EH (cell line): ENCODE measurements around the gene KCNJ6.

Experiments used
- DNase-seq: peaks from one replicate; pipeline ENCODE4 v3.0.0-alpha.2; 2015; ENCODE audit warnings: low read depth

KCNJ6 gene

DNA sequence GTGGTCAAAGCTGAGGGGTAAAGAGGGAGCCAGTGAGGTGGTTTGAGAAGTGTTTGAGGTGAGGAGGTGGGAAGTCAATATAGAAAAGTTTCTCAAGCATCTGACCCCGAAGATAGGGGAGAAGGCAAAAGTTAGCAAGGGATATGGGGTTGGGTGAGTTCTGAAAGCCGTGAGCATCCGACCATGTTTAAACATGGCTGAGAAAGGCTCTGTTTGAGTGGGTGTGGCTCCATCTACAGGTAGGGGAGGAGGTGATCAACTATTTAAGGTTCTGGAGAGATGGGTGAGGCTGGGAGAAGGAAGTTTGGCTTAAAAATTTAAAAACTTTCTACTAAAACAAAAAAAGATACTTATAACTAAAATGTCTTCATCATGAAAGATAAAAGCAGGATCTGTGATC is 273.8 kb downstream of the KCNJ6 start:
- no peak for DNase-seq

DNA sequence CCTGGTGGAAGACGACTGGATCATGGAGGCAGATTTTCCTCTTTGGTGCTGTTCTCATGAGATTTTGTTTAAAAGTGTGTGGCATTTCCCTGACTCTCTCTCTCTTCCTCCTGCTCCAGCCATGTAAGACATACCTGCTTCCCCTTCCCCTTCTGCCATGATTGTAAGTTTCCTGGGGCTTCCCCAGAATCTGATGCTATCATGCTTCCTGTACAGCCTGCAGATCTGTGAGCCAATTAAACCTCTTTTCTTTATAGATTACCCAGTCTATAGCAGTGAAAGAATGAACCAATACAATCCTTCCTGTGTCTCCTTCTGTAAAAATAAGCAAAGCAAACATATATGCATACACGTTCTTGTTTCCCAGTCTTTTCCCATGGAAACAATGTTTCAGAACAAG is 276.5 kb downstream of the KCNJ6 start:
- no peak for DNase-seq

- DNase-seq, result peak; percentile 96
These were observed 280.0 kb downstream of the KCNJ6 start for GRCh38 chr21:37636152-37636860.

DNA sequence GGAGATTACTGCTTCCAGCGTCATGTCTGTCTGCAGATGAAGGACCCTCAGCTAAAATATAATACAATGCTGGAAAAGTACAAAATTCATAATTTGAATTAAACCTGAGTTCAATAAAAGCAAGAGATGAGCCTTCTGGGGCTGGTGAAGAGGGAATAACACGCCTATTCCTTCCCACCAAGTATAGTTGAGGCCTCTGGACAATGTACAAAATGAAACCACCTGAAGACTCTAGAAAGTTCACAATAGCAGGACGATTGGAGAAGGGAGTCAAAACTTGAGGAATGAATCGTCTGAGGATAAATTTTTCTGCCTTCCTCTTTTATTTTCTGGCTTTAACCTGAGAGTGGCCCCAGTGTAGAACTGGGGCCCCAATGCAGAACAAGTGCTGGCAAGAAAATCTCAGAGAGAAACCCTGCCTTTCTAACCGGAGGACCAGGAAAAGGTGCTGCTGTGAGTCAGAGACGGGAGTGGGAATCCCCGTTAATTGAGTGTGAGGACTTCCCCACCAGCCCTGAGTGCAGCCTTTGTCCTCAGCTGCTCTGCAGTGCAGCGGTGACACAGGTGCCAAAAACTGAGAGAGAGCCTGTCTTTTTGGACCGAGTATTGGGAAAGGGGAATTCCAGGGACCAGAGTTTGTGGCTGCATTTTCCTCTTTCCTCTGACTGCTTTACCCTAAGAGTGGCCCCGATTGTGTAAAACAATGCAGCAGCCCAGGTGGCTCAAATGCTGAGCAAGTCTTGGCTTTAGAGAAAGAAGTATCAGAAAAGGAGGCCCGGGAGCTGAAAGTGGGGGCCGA is 284.7 kb downstream of the KCNJ6 start:
- no peak for DNase-seq

- no peak for DNase-seq
These were observed 285.4 kb downstream of the KCNJ6 start for GRCh38 chr21:37630872-37631271.

DNA sequence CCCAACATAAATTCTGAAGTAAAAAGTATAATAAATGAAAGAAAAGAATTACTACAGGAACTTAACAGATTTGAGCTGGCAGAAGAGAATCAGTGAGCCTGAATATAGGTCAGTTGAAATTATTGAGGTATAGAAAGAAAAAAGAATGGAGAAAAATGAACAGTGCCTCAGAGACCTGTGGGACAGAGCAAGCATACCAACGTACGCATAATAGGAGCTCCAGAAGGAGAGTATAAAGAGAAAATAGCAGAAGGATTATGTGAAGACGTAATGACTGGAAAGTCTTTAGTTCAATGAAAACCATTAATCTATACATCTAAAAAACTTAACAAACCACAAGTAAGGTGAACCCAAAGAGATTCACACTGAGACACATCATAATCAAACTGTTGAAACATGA is 287.9 kb downstream of the KCNJ6 start:
- no peak for DNase-seq

DNA sequence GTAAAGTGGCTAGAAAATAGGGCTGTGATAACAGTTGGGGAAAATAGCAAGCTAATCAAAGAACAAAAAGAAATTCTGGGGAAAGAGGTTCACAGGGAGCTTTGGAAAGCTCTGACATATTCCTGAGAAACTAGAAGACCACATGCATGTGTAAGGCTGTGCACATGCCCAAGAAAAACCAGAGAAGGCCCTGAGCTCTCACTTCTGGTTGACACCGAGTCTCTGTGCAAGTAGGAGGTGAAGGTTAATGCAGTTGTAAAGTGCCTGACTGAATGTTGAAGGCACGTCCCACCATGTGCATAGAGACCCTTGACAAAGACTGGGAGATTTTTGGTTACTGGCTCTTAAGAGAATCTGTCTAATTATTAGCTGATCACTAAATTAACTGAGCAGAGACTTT is 288.7 kb downstream of the KCNJ6 start:
- DNase-seq, result no peak

GRCh38 chr21:37627074-37627473 is 289.2 kb downstream of the KCNJ6 start:
- DNase-seq, result no peak

- no peak for DNase-seq
These were observed 289.9 kb downstream of the KCNJ6 start for GRCh38 chr21:37626320-37626719.

GRCh38 chr21:37623689-37624088 is 292.6 kb downstream of the KCNJ6 start:
- no peak for DNase-seq

DNA sequence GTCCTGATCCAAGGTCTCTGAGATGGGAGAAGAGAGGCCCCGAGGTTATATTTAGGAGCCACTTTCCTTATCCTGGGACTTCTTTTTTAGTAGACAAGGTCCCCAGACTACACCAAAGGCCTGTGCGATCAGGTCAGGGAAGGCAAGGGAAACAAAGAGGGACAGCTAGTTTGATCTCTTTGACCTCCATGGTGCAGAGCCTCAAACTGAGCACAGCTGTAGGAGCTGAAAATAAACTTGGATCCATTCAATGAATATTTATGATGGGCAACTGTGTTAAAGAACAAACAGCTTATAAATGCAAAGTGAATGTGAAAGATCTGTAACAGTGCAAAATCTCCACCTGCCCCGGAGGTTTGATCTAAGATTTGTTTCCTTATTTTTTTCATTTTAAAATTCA is 293.1 kb downstream of the KCNJ6 start:
- DNase-seq, result no peak

GRCh38 chr21:37622755-37623154 is 293.5 kb downstream of the KCNJ6 start:
- DNase-seq, result no peak

DNA sequence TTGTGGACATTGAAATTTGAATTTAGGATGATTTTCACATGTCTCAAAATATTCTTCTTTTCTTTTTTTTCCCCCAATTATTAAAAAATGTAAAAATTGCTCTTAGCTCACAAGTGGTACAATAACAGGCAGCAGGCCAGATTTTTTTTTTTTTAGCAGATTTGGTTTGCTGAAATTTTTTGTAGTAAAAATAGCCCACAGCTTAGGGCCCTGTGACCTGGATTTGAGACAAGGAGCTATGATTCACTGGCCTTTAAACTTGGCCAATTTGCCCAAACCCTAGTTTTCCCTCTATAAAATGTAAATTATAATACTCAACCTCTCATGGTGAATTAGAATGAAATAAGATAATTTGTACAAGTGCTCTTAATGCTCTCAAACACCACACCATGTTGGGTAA is 295.9 kb downstream of the KCNJ6 start:
- DNase-seq, result peak; percentile 57

DNA sequence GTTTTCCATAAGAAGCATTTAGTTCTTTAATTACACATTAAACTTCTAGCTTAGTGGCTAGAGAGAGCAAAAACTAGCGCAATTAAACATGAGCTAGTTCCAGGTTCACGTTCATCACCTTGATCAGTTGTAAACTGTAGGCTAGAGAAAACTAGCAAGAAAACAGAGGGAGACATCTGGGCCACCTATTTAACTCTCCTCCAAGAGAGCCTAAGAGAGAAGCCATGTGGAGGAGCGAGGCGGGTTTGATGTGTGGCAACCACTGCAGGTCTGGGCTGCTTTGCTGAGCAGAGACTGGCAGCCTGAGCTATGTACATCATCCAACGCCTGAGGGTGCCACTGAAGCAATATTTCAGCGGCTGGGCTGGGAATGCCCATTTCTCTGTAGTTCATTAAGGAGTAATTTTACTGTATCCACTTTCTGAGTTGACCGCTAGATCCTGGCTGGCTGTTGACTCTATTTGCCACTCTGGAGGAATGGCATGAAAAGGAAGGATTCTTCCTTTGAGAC is 296.7 kb downstream of the KCNJ6 start:
- DNase-seq, result peak; percentile 21

DNA sequence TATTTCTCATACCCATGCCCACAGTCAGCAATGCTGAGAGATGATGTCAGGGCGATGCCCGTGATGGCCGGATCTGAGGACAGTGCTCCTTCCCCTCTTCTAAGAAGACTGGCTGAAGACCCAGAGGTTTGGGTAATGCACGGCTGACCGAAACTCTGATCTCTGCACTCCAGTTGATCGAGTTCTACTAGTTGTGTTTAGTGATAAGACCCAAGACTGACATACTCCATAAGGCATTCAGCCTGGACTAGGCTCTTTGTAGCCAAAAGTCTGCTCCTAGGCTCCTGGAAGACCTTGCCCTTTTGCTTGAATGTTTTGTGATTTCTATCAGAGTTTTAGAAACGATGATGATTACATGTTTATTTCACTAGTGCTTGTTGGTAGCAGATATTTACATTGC is 298.2 kb downstream of the KCNJ6 start:
- no peak for DNase-seq

- no peak for DNase-seq
These were observed 300.3 kb downstream of the KCNJ6 start for GRCh38 chr21:37615962-37616361.

DNA sequence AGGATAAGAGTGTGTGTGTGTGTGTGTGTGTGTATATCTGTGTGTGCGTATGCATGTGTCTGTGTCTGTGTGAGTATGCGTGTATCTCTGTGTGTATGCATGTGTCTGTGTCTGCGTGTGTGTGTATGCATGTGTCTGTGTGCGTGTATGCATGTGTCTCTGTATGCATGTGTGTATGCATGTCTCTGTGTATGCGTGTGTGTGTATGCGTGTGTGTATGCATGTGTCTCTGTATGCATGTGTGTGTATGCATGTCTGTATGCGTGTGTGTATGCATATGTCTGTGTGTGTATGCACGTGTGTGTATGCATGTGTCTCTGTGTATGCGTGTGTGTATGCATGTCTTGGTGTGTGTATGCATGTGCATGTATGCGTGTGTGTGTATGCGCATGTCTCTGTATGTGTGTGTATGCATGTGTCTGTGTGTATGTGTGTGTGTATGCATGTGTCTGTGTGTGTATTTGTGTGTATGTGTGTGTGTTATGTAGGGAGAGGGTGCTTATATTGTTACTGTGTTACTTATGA is 301.8 kb downstream of the KCNJ6 start:
- no peak for DNase-seq

DNA sequence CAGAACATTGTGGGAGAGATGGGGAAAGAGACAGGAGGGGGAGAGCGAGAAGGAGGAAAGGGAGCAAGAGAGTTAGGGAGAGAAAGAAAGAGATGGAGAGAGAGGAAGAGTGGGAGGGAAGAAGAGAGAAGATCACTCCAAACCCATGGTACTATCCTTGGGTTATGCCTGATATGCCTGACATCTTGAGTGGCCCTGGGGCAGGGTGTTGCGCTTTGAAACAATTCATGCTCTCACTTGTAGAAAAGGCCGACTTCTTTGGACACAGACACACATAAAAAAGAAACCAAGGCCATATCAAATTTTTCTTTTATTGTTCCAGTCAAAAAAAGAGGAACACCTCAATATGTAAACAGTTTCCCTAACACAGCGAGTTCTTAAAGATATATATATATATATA is 309.2 kb downstream of the KCNJ6 start:
- no peak for DNase-seq

GRCh38 chr21:37606549-37606948 is 309.7 kb downstream of the KCNJ6 start:
- DNase-seq, result no peak

- no peak for DNase-seq
These were observed 311.3 kb downstream of the KCNJ6 start for GRCh38 chr21:37605006-37605405.

DNA sequence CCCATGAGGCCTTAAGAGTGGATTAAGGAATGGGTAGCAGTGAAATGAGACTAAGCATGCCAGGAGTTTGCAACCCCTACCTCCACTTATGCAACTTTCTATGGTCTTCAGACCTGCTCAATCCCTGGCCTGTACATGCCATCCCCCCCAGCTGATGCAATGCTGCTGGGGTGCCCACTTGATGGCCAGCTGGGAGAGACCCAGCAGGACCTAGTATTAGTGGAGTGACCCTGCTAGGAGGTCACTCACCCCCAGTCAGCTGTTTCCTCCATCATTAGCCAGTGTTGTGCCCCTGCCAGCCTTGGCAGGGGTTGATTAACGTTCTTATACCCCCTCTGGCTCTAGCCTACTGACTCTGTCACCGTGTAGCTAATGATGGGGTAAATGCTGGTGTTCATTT is 313.1 kb downstream of the KCNJ6 start:
- no peak for DNase-seq

DNA sequence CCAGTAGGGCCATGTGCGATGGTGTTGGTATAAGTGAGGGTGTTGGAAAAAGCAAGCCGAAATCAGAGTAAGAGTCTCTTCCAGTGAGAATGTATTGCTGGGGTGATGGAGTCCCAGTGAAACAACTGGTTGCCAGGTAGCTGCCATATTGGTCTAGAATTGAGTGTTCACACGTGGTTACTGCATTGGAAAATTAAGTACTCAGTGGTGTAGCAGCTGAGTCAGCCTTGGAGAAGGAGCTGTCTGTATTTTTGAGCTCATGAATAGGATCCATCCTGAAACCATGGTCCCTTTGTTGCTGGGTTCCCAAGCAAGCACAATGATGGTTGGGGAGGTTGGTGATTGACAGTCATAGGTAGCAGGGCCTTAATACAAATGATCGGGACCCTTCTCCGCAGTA is 314.3 kb downstream of the KCNJ6 start:
- DNase-seq, result no peak

GRCh38 chr21:37601027-37601426 is 315.2 kb downstream of the KCNJ6 start:
- DNase-seq, result no peak
